ENCODE results near the gene BAZ2B. TPM values are rescaled to one million over a fixed set of nuclear protein-coding genes. Genes with fewer than 3 reads are reported as not detected.

BAZ2B gene
- polyA plus RNA-seq, 4 donors: 55.6 to 82.5 (median 67.0) TPM

GRCh38 chr2:159584796-159585195, 31.6 kb downstream of the BAZ2B start:
- DNase-seq (ENCODE audit: low read depth in 4 of 4, low spot score in 3 of 4): no peak

GRCh38 chr2:159573846-159574606, 42.3 kb downstream of the BAZ2B start:
- no peak for DNase-seq (ENCODE audit: low read depth in 4 of 4, low spot score in 3 of 4)

GRCh38 chr2:159573294-159573693, 43.1 kb downstream of the BAZ2B start:
- no peak for DNase-seq (ENCODE audit: low read depth in 4 of 4, low spot score in 3 of 4)

- DNase-seq (ENCODE audit: low read depth in 4 of 4, low spot score in 3 of 4): no peak
These were observed 43.9 kb downstream of the BAZ2B start for GRCh38 chr2:159572459-159572858.

- DNase-seq (ENCODE audit: low read depth in 4 of 4, low spot score in 3 of 4): no peak
These were observed 44.6 kb downstream of the BAZ2B start for GRCh38 chr2:159571540-159572260.

GRCh38 chr2:159564081-159564480, 52.3 kb downstream of the BAZ2B start:
- no peak for DNase-seq (ENCODE audit: low read depth in 4 of 4, low spot score in 3 of 4)

- DNase-seq (ENCODE audit: low read depth in 4 of 4, low spot score in 3 of 4): no peak
These were observed 54.1 kb downstream of the BAZ2B start for GRCh38 chr2:159562248-159562647.

GRCh38 chr2:159561786-159562185, 54.6 kb downstream of the BAZ2B start:
- no peak for DNase-seq (ENCODE audit: low read depth in 4 of 4, low spot score in 3 of 4)

- no peak for DNase-seq (ENCODE audit: low read depth in 4 of 4, low spot score in 3 of 4)
These were observed 55.1 kb downstream of the BAZ2B start for GRCh38 chr2:159561242-159561641.

- no peak for DNase-seq (ENCODE audit: low read depth in 4 of 4, low spot score in 3 of 4)
These were observed 57.3 kb downstream of the BAZ2B start for GRCh38 chr2:159559034-159559433.

- no peak for DNase-seq (ENCODE audit: low read depth in 4 of 4, low spot score in 3 of 4)
These were observed 57.9 kb downstream of the BAZ2B start for GRCh38 chr2:159558479-159558878.

GRCh38 chr2:159557437-159558034, 58.8 kb downstream of the BAZ2B start:
- no peak for DNase-seq (ENCODE audit: low read depth in 4 of 4, low spot score in 3 of 4)

- DNase-seq (ENCODE audit: low read depth in 4 of 4, low spot score in 3 of 4): no peak
These were observed 60.5 kb downstream of the BAZ2B start for GRCh38 chr2:159555651-159556392.

- no peak for DNase-seq (ENCODE audit: low read depth in 4 of 4, low spot score in 3 of 4)
These were observed 62.6 kb downstream of the BAZ2B start for GRCh38 chr2:159553727-159554126.

- no peak for DNase-seq (ENCODE audit: low read depth in 4 of 4, low spot score in 3 of 4)
These were observed 64.5 kb downstream of the BAZ2B start for GRCh38 chr2:159551806-159552205.

GRCh38 chr2:159550231-159550630, 66.1 kb downstream of the BAZ2B start:
- no peak for DNase-seq (ENCODE audit: low read depth in 4 of 4, low spot score in 3 of 4)

- DNase-seq (ENCODE audit: low read depth in 4 of 4, low spot score in 3 of 4): no peak
These were observed 67.1 kb downstream of the BAZ2B start for GRCh38 chr2:159549234-159549633.

GRCh38 chr2:159546716-159547430, 69.5 kb downstream of the BAZ2B start:
- no peak for DNase-seq (ENCODE audit: low read depth in 4 of 4, low spot score in 3 of 4)

- DNase-seq (ENCODE audit: low read depth in 4 of 4, low spot score in 3 of 4): no peak
These were observed 70.3 kb downstream of the BAZ2B start for GRCh38 chr2:159546039-159546438.

- DNase-seq (ENCODE audit: low read depth in 4 of 4, low spot score in 3 of 4): no peak
These were observed 71.3 kb downstream of the BAZ2B start for GRCh38 chr2:159545085-159545484.

All from right renal pelvis (tissue), 4 donors.